IPS-15b (cell line): Measurements from ENCODE around the gene GABRR2.

Experiments
- H3K27me3 ChIP-seq: one replicate; pipeline ENCODE4 v1.6.1; 2013; ENCODE audit warnings: low read length; ENCODE audit not compliant: control insufficient read depth, insufficient read depth
- H3K36me3 ChIP-seq: one replicate; pipeline ENCODE4 v1.6.1; 2013; ENCODE audit warnings: low read length; ENCODE audit not compliant: control insufficient read depth, insufficient read depth
- H3K4me1 ChIP-seq: one replicate; pipeline ENCODE4 v1.6.1; 2013; ENCODE audit warnings: mild to moderate bottlenecking, low read length; ENCODE audit not compliant: control insufficient read depth, insufficient read depth
- H3K4me3 ChIP-seq: one replicate; pipeline ENCODE4 v1.5.1; 2013; ENCODE audit warnings: low read depth, low read length
- H3K9ac ChIP-seq: one replicate; pipeline ENCODE4 v1.6.1; 2013; ENCODE audit warnings: low read depth, mild to moderate bottlenecking, low read length
- H3K9me3 ChIP-seq: one replicate; pipeline ENCODE4 v1.6.1; 2013; ENCODE audit warnings: mild to moderate bottlenecking, low read length; ENCODE audit not compliant: control insufficient read depth, insufficient read depth

The GABRR2 gene

DNA sequence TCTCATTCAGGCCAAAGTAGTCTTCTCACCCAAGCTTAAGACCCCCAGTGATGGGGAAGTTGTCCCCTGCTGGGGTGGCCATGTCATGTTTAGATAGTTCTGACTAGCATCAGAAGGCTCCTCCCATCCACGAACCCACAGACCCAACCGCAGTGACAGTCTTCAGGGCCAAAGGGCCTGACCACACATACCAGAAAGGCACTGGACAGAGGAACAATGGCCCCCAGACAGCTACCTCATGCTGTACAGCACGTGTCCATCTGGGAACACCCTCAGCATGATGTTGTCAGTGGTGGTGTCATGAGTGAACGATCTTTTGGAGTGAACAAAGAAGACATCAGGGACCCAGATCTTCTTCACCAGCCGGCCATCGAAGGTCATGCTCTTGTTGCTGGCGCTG lies 46.3 kb downstream of the GABRR2 start:
- H3K4me3 ChIP-seq = no peak overlapping the region
- no peaks in the 10 kb centered on the region for H3K4me1 ChIP-seq
- H3K9me3 ChIP-seq = no peaks in the 10 kb centered on the region
- no peak overlapping the region for H3K9ac ChIP-seq
- H3K27me3 ChIP-seq = no peaks in the 10 kb centered on the region
- no peaks in the 10 kb centered on the region for H3K36me3 ChIP-seq

DNA sequence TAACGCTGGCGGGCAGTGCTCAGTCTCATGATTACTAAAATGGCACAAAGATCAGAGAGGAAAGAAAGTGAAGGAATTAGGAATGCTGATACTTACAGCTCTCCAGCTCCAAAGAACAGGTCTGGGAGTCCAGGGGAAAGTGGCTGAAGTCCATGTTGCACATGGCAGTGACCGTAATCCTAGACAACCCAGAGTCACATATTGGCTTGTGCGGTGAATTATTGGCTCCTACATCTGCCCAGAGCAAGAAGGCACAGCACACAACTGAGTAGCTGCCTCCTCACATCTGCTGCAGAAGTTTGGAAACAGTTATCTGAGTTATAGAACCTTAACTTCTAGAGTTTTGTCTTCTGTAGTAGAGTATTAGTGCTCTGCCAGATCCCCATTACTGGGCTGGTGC lies 47.2 kb downstream of the GABRR2 start:
- no peaks in the 10 kb centered on the region for H3K36me3 ChIP-seq
- H3K9me3 ChIP-seq = no peaks in the 10 kb centered on the region
- H3K4me3 ChIP-seq = no peak overlapping the region
- H3K9ac ChIP-seq = no peak overlapping the region
- H3K4me1 ChIP-seq = no peaks in the 10 kb centered on the region
- no peaks in the 10 kb centered on the region for H3K27me3 ChIP-seq

DNA sequence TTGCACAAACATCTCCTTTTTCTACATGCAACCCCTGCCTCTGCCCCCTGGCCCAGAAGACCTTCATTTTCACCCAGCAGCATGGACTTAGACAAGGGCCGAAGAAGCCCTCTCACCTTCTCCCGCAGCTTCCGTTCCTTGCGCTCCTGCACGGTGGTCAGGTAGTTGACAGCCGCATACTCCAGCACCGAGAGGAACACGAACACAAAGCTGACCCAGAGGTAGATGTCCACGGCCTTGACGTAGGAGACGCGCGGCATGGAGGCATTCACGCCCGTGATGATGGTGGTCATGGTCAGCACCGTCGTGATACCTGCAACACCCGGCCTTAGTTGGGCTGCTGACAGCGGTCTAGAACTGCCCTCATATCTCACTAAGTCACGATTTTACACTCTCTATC lies 50.8 kb downstream of the GABRR2 start:
- no peaks in the 10 kb centered on the region for H3K9me3 ChIP-seq
- H3K9ac ChIP-seq = no peak overlapping the region
- H3K27me3 ChIP-seq = no peaks in the 10 kb centered on the region
- peaks cover 2% of the 10 kb centered on the region for H3K4me1 ChIP-seq
- no peaks in the 10 kb centered on the region for H3K36me3 ChIP-seq
- H3K4me3 ChIP-seq = no peak overlapping the region

- H3K36me3 ChIP-seq = no peaks in the 10 kb centered on the region
- peaks cover 2% of the 10 kb centered on the region for H3K4me1 ChIP-seq
- H3K4me3 ChIP-seq = no peak overlapping the region
- no peak overlapping the region for H3K9ac ChIP-seq
- no peaks in the 10 kb centered on the region for H3K9me3 ChIP-seq
- H3K27me3 ChIP-seq = no peaks in the 10 kb centered on the region
Measured at GRCh38 chr6:89260832-89261231, 54.3 kb downstream of the GABRR2 start.

- Histone ChIP-seq H3K9ac (peak overlapping the region; percentile 37), H3K9me3 (no peaks in the 10 kb centered on the region), H3K4me1 (peaks cover 2% of the 10 kb centered on the region), H3K27me3 (no peaks in the 10 kb centered on the region), H3K36me3 (no peaks in the 10 kb centered on the region), H3K4me3 (no peak overlapping the region)
Measured at GRCh38 chr6:89260310-89260709, 54.8 kb downstream of the GABRR2 start.

GRCh38 chr6:89258912-89259311 lies 56.2 kb downstream of the GABRR2 start:
- Histone ChIP-seq H3K9me3 (no peaks in the 10 kb centered on the region), H3K27me3 (no peaks in the 10 kb centered on the region), H3K9ac (no peak overlapping the region), H3K4me1 (peaks cover 2% of the 10 kb centered on the region), H3K4me3 (no peak overlapping the region), H3K36me3 (no peaks in the 10 kb centered on the region)

DNA sequence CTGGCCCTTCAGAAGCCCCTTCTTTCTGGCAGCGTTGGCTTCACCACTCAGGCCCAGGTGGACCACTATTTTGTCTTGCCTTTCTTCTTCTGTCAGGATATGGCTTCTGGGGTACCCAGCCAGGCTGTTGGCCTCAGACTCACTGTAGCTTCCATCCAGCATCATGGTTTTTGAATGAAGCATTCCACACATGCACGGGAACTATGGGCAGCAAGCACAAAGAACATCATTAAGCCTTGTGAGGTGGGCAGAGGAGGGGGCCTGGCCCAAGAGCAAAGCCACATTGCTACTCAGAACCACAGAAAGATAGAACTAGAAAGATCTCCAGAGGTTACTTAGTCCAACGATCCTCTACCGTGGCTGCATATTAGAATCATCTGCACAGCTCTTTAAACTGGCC lies 57.3 kb downstream of the GABRR2 start:
- Histone ChIP-seq H3K27me3 (no peaks in the 10 kb centered on the region), H3K9me3 (no peaks in the 10 kb centered on the region), H3K4me1 (peaks cover 2% of the 10 kb centered on the region), H3K36me3 (no peaks in the 10 kb centered on the region), H3K9ac (no peak overlapping the region), H3K4me3 (no peak overlapping the region)

DNA sequence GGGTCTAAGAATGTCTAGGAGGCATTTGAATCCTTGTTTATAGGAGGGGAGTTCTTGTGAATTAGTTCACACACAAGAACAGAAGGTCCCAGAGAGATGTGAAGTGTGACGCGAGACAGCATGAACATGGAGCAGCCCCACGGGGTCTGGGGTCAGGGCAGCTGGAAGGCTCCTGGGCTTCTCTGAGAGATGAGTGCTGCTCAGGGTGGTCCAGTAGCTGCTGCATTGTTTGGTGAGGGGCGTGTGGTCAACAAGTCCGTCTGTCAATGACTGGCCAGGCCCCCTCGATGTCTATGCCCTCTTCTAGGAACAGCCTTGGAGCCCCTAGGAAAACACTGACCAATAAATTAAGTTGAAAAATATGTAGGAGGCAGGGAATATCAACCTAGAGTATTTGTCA lies 57.8 kb downstream of the GABRR2 start:
- H3K9me3 ChIP-seq = no peaks in the 10 kb centered on the region
- H3K9ac ChIP-seq = no peak overlapping the region
- no peaks in the 10 kb centered on the region for H3K36me3 ChIP-seq
- no peaks in the 10 kb centered on the region for H3K27me3 ChIP-seq
- H3K4me3 ChIP-seq = no peak overlapping the region
- H3K4me1 ChIP-seq = peaks cover 2% of the 10 kb centered on the region

GRCh38 chr6:89255417-89255816 lies 59.7 kb downstream of the GABRR2 start:
- Histone ChIP-seq H3K4me3 (no peak overlapping the region), H3K36me3 (no peaks in the 10 kb centered on the region), H3K27me3 (no peaks in the 10 kb centered on the region), H3K9ac (no peak overlapping the region), H3K9me3 (no peaks in the 10 kb centered on the region), H3K4me1 (peaks cover under 1% of the 10 kb centered on the region)

GRCh38 chr6:89254569-89254968 lies 60.5 kb downstream of the GABRR2 start:
- H3K36me3 ChIP-seq = no peaks in the 10 kb centered on the region
- no peaks in the 10 kb centered on the region for H3K27me3 ChIP-seq
- H3K9ac ChIP-seq = no peak overlapping the region
- H3K4me3 ChIP-seq = no peak overlapping the region
- no peaks in the 10 kb centered on the region for H3K9me3 ChIP-seq
- no peaks in the 10 kb centered on the region for H3K4me1 ChIP-seq

DNA sequence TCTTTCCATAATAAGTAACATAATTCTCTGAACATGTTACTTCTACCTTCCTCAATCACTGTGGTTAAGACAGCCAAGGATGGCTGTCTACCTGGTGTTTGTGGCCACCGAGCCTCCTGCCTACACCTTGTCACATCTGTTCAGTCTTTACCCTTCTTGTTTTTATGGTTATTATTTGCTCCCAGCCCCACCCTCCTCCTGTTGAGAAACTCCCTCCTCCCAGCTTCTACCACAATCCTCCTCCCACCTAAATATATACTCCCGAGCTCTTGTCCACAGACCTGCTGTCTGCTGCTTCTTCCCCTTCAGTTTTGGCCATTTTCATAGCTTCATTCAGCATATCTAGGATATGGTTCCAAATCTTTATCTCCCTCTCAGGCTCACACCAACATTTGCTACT lies 62.2 kb downstream of the GABRR2 start:
- Histone ChIP-seq H3K27me3 (no peaks in the 10 kb centered on the region), H3K9me3 (no peaks in the 10 kb centered on the region), H3K36me3 (no peaks in the 10 kb centered on the region), H3K4me3 (no peak overlapping the region), H3K9ac (no peak overlapping the region), H3K4me1 (no peaks in the 10 kb centered on the region)

- no peaks in the 10 kb centered on the region for H3K9me3 ChIP-seq
- no peaks in the 10 kb centered on the region for H3K27me3 ChIP-seq
- H3K4me3 ChIP-seq = no peak overlapping the region
- H3K36me3 ChIP-seq = no peaks in the 10 kb centered on the region
- H3K4me1 ChIP-seq = no peaks in the 10 kb centered on the region
- H3K9ac ChIP-seq = no peak overlapping the region
Measured at GRCh38 chr6:89251976-89252375, 63.1 kb downstream of the GABRR2 start.

- H3K4me3 ChIP-seq = no peak overlapping the region
- H3K4me1 ChIP-seq = no peaks in the 10 kb centered on the region
- H3K9ac ChIP-seq = no peak overlapping the region
- no peaks in the 10 kb centered on the region for H3K9me3 ChIP-seq
- no peaks in the 10 kb centered on the region for H3K27me3 ChIP-seq
- no peaks in the 10 kb centered on the region for H3K36me3 ChIP-seq
Measured at GRCh38 chr6:89251170-89251569, 63.9 kb downstream of the GABRR2 start.
